ENCODE data around the gene H2BK1. TPM values are rescaled to one million over a fixed set of nuclear protein-coding genes. Genes with fewer than 3 reads are reported as not detected.

Gene H2BK1
- total RNA-seq, 1 experiment from 2014 or later = 0.87 TPM

- no peak for TF ChIP-seq ZNF532 (CRISPR knock-in tag; IDR thresholded peaks at IDR 0.05; ENCODE audit: borderline replicate concordance)
- no peak for TF ChIP-seq ZNF423 (CRISPR knock-in tag; IDR thresholded peaks at IDR 0.05)
- TF ChIP-seq ZNF232 (CRISPR knock-in tag; IDR thresholded peaks at IDR 0.05) = no peak
Measured at GRCh38 chr7:151172273-151173141, 37.8 kb downstream of the H2BK1 start (continued).

GRCh38 chr7:151168787-151169162 is 41.5 kb downstream of the H2BK1 start:
- Mint-ChIP-seq H3K4me1 (peaks cover 13% of the 10 kb centered on the region), H3K27ac (no peak overlapping the region), H3K4me3 (peak overlapping the region; percentile 67), H3K36me3 (no peaks in the 10 kb centered on the region), H3K9me3 (peaks cover 8% of the 10 kb centered on the region), H3K27me3 (ENCODE audit: low read depth) (peaks cover 58% of the 10 kb centered on the region)
- ATAC-seq (no peak), DNase-seq (ENCODE audit: low spot score) (no peak)
- POLR2A ChIA-PET = no interaction called here
- CTCF ChIA-PET = interaction anchor here (1.0 to 5.8 kb wide), 19 partner anchors 8 to 140 kb away, joined by 3 to 59 read pairs (median 5); partner anchors contain the start of genes ABCB8 and H2BK1
- TF ChIP-seq KAT7 (CRISPR knock-in tag; IDR thresholded peaks at IDR 0.05; ENCODE audit: borderline replicate concordance) = no peak

GRCh38 chr7:151168003-151168786 is 42.1 kb downstream of the H2BK1 start:
- CTCF ChIA-PET = interaction anchor here (0.6 to 5.8 kb wide), 31 partner anchors 8 to 187 kb away, joined by 3 to 59 read pairs (median 5); partner anchors contain the start of genes ABCB8 and H2BK1
- ATAC-seq = peak; percentile 79
- H3K36me3 Mint-ChIP-seq = no peaks in the 10 kb centered on the region
- no peak overlapping the region for H3K27ac Mint-ChIP-seq
- peak overlapping the region; percentile 67 for H3K4me3 Mint-ChIP-seq
- POLR2A ChIA-PET = no interaction called here
- peaks cover 13% of the 10 kb centered on the region for H3K4me1 Mint-ChIP-seq
- peaks cover 52% of the 10 kb centered on the region for H3K27me3 Mint-ChIP-seq (ENCODE audit: low read depth)
- H3K9me3 Mint-ChIP-seq = peaks cover 5% of the 10 kb centered on the region
- DNase-seq (ENCODE audit: low spot score) = peak; percentile 75
- TF ChIP-seq ZNF532 (CRISPR knock-in tag; IDR thresholded peaks at IDR 0.05; ENCODE audit: borderline replicate concordance) = no peak
- TF ChIP-seq FOXP1 (CRISPR knock-in tag; IDR thresholded peaks at IDR 0.05; ENCODE audit: borderline replicate concordance) = peak; percentile 65; the same call in 1 of the 2 replicates
- TF ChIP-seq ARID4B (CRISPR knock-in tag; IDR thresholded peaks at IDR 0.05; ENCODE audit: borderline replicate concordance) = 0 out of 2 replicates have a peak, but pooled peaks have one; percentile 37
- TF ChIP-seq HMGXB4 (CRISPR knock-in tag; IDR thresholded peaks at IDR 0.05) = peak; percentile 99
- peak; percentile 76 for TF ChIP-seq CTCF (IDR thresholded peaks at IDR 0.05)
- 0 out of 2 replicates have a peak, but pooled peaks have one; percentile 22 for TF ChIP-seq ZNF263 (CRISPR knock-in tag; IDR thresholded peaks at IDR 0.05; ENCODE audit: low read depth)

Measured in WTC11 (cell line).